Measurements from ENCODE around the gene RALB.

The RALB gene

GRCh38 chr2:120317180-120317533, 64.5 kb downstream of the RALB start:
- TF ChIP-seq TCF7L2 (IDR thresholded peaks at IDR 0.05; ENCODE audit: borderline replicate concordance, low read depth, low read length): no peak
- no peaks in the 10 kb centered on the region for H3K9me3 ChIP-seq (ENCODE audit: control insufficient read depth, insufficient read depth, low read depth, low read length)
- H3K27ac ChIP-seq (ENCODE audit: extremely low read depth, low read depth, low read length): no peak overlapping the region
- H3K36me3 ChIP-seq (ENCODE audit: control insufficient read depth in 2 of 2, insufficient read depth in 1 of 2, low read length in 2 of 2): no peaks in the 10 kb centered on the region
- ChIA-PET CTCF (interaction anchor here (0.9 kb wide), 1 partner anchor 12 kb away, joined by 3 read pairs; no protein-coding TSS in a partner anchor), POLR2A (no interaction called here)
- no peaks in the 10 kb centered on the region for H3K4me1 ChIP-seq (ENCODE audit: control insufficient read depth, insufficient read depth, low read length)
- no peak overlapping the region for H3K4me3 ChIP-seq (ENCODE audit: low read depth, low read length)

- Histone ChIP-seq H3K4me3 (ENCODE audit: low read depth, low read length) (no peak overlapping the region), H3K4me1 (ENCODE audit: control insufficient read depth, insufficient read depth, low read length) (no peaks in the 10 kb centered on the region), H3K36me3 (ENCODE audit: control insufficient read depth in 2 of 2, insufficient read depth in 1 of 2, low read length in 2 of 2) (no peaks in the 10 kb centered on the region), H3K27ac (ENCODE audit: extremely low read depth, low read depth, low read length) (no peak overlapping the region), H3K9me3 (ENCODE audit: control insufficient read depth, insufficient read depth, low read depth, low read length) (no peaks in the 10 kb centered on the region)
- CTCF ChIA-PET: interaction anchor here (0.6 to 0.7 kb wide), 2 partner anchors 64 to 339 kb away, joined by 3 read pairs; no protein-coding TSS in a partner anchor
- TF ChIP-seq ZNF549 (tag by site-specific recombination; IDR thresholded peaks at IDR 0.05) (no peak), ZNF76 (tag by site-specific recombination; IDR thresholded peaks at IDR 0.05; ENCODE audit: borderline replicate concordance, low read depth) (no peak), ZNF335 (tag by site-specific recombination; conservative IDR thresholded peaks at IDR 0.05) (no peak), ZNF514 (tag by site-specific recombination; IDR thresholded peaks at IDR 0.05) (no peak), KLF9 (tag by site-specific recombination; IDR thresholded peaks at IDR 0.05; ENCODE audit: low read depth) (no peak), ZNF184 (tag by site-specific recombination; IDR thresholded peaks at IDR 0.05) (no peak), ZNF707 (tag by site-specific recombination; IDR thresholded peaks at IDR 0.05) (no peak)
- POLR2A ChIA-PET: no interaction called here
Observed at GRCh38 chr2:120317916-120318315, 65.3 kb downstream of the RALB start.

- TF ChIP-seq ZNF48 (tag by site-specific recombination; IDR thresholded peaks at IDR 0.05) (no peak), ZNF423 (tag by site-specific recombination; IDR thresholded peaks at IDR 0.05) (no peak), ZNF335 (tag by site-specific recombination; conservative IDR thresholded peaks at IDR 0.05) (no peak), KLF8 (tag by site-specific recombination; IDR thresholded peaks at IDR 0.05) (no peak), SP2 (tag by site-specific recombination; IDR thresholded peaks at IDR 0.05) (no peak), ZNF768 (tag by site-specific recombination; IDR thresholded peaks at IDR 0.05) (no peak), HOXA7 (CRISPR knock-in tag; IDR thresholded peaks at IDR 0.05; ENCODE audit: borderline replicate concordance) (no peak), ZNF791 (tag by site-specific recombination; IDR thresholded peaks at IDR 0.05) (no peak), OSR2 (tag by site-specific recombination; IDR thresholded peaks at IDR 0.05) (no peak), ZEB2 (tag by site-specific recombination; IDR thresholded peaks at IDR 0.05) (no peak), ZSCAN30 (tag by site-specific recombination; IDR thresholded peaks at IDR 0.05) (no peak), MZF1 (tag by site-specific recombination; IDR thresholded peaks at IDR 0.05; ENCODE audit: borderline replicate concordance) (no peak), ZNF114 (tag by site-specific recombination; IDR thresholded peaks at IDR 0.05) (no peak), ZNF274 (IDR thresholded peaks at IDR 0.05; ENCODE audit: low read length) (no peak), ZNF274 (tag by site-specific recombination; IDR thresholded peaks at IDR 0.05; ENCODE audit: borderline replicate concordance) (no peak), SETDB1 (IDR thresholded peaks at IDR 0.05; ENCODE audit: insufficient read length, low read length) (no peak), ZSCAN4 (tag by site-specific recombination; IDR thresholded peaks at IDR 0.05) (no peak), ZNF23 (tag by site-specific recombination; IDR thresholded peaks at IDR 0.05; ENCODE audit: borderline replicate concordance) (no peak), ZNF473 (tag by site-specific recombination; IDR thresholded peaks at IDR 0.05) (no peak), ZNF623 (tag by site-specific recombination; IDR thresholded peaks at IDR 0.05) (no peak)
- POLR2A ChIA-PET: no interaction called here
- H3K36me3 ChIP-seq (ENCODE audit: control insufficient read depth in 2 of 2, insufficient read depth in 1 of 2, low read length in 2 of 2): no peaks in the 10 kb centered on the region
- no peaks in the 10 kb centered on the region for H3K4me1 ChIP-seq (ENCODE audit: control insufficient read depth, insufficient read depth, low read length)
- H3K27ac ChIP-seq (ENCODE audit: extremely low read depth, low read depth, low read length): no peak overlapping the region
- H3K9me3 ChIP-seq (ENCODE audit: control insufficient read depth, insufficient read depth, low read depth, low read length): no peaks in the 10 kb centered on the region
- H3K4me3 ChIP-seq (ENCODE audit: low read depth, low read length): no peak overlapping the region
- CTCF ChIA-PET: interaction anchor here (0.7 kb wide), 2 partner anchors 9 to 63 kb away, joined by 3 to 4 read pairs; no protein-coding TSS in a partner anchor
Observed at GRCh38 chr2:120318626-120319025, 66.0 kb downstream of the RALB start.

Measured in HEK293 (cell line).